NCI-H2196 treated with DMSO at 0.1 percent for 48 hours (cell line): ENCODE data around the gene WHRN.
A peak's percentile ranks its signal among the peaks of the same experiment; 100 is the strongest.

Source experiments
- DNase-seq: peaks from one replicate; lab custom pipeline; 2025; ENCODE audit not compliant: unreplicated experiment; lab: John Stamatoyannopoulos, UW

Gene WHRN

GRCh38 chr9:114425126-114425525 is 80.1 kb downstream of the WHRN start:
- no peak for DNase-seq

GRCh38 chr9:114424126-114424525 is 81.1 kb downstream of the WHRN start:
- DNase-seq, result no peak

- no peak for DNase-seq
Measured at GRCh38 chr9:114423181-114423580, 82.1 kb downstream of the WHRN start.

GRCh38 chr9:114421147-114421546 is 84.1 kb downstream of the WHRN start:
- DNase-seq, result no peak

DNA sequence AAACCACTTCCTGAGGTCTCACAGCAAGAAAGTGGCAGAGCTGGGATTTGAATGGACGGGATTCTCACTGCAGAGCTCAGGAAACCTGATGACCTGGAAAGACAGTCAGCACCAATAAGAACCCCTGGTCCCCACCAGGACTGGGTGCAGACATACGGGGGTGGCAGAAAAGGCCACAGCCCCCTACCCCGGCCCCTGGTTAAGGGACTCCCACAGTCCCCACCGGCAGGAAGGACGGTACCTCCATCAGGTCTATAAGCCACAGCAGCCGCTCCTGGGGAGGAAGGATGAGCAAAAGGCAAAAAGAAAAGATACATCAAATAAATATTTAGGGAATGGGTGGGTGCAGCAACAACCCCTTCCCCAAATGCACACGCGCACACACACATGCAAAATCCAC is 85.5 kb downstream of the WHRN start:
- no peak for DNase-seq

- DNase-seq, result no peak
Measured at GRCh38 chr9:114418053-114418452, 87.2 kb downstream of the WHRN start.

DNA sequence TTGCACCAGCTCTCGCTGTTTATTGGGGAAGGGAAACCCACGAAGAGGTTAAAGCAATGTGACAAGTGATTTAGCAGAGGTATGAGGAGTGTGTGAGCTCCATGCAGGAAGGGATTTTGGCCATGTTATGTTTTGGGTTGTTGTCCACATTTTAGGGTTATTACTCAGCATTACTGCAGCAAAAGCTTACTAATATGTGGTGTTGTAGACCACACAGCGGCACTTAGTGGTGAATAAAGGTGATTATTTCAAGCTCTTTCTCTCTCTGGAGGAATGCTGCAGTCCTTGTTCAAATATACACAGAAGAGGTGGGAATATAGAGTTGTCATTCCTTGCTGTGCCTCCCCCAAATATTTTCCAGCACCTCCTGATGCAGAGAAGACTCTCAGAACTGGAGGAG is 87.8 kb downstream of the WHRN start:
- DNase-seq, result no peak

- DNase-seq, result no peak
Measured at GRCh38 chr9:114416906-114417305, 88.4 kb downstream of the WHRN start.

GRCh38 chr9:114416290-114416689 is 89.0 kb downstream of the WHRN start:
- no peak for DNase-seq

- no peak for DNase-seq
Measured at GRCh38 chr9:114414346-114414745, 90.9 kb downstream of the WHRN start.

DNA sequence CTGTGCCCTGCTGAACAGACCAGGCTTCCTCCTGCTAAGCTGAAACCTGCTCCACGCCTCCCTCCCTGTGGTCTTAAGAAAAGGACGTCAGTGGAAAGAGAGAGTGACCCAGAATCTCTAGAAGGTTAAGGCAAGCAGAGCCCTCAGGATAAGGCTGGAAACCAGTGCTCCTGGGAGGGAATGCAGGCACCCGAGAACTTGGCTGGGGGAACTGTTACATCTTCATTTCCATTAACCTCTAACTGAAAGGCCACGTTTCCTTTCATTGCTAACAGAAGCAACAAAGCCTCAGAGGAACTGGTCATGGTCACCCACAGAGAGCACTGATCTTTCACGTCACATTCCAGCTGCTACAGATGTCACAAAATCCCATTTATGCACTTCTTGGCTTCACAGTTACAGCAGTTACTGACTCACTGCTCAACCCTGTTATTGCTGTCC is 91.4 kb downstream of the WHRN start:
- no peak for DNase-seq

DNA sequence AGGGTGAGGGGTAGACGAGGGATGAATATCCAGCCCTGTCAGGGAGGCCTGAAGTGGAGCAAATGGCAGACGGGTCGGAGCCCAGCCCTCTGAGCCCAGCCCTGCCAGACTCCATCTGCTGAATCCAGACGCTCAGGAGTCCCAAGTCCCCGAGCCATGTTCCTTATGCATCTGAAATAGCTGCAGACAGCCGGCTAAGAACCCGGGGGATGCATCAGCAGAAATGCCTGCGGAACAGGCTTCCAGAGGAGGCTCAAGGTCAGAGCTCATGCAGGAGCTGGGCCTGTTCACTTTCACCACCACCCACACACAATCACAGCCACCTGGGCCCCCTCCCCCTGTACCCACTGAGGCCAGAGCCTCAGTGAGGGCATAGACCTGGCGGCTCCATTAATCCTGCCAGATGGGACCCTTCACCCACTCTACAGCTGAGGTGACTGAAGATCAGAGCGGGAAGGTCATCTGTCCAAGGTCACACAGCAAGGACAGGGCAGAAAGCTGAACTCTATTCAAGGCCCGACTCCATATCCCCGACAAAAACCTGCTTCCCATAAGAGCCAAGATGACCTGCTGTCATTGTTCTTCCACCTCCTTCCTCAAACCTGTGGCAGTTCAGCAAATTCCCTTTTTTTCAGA is 93.1 kb downstream of the WHRN start:
- no peak for DNase-seq

DNA sequence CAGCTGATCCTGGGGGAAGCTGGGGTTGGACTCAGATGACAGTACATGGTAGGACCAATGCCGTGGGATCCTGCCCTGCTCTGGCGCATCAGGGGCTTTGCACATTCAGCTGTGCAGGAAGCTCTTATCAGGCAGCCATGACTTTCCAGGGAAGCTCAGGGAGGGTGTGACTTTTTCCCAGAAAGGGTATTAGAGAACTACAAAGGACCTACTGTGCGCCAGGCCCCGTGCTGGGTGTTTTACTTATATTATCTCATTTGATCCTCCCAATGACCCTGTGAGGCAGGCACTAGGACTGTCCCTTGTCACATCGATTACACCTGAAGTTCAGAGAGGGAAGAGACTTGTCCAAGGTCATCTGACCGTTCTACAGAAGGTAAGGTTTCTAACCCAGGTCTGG is 93.8 kb downstream of the WHRN start:
- no peak for DNase-seq

- no peak for DNase-seq
Measured at GRCh38 chr9:114410910-114411309, 94.4 kb downstream of the WHRN start.

DNA sequence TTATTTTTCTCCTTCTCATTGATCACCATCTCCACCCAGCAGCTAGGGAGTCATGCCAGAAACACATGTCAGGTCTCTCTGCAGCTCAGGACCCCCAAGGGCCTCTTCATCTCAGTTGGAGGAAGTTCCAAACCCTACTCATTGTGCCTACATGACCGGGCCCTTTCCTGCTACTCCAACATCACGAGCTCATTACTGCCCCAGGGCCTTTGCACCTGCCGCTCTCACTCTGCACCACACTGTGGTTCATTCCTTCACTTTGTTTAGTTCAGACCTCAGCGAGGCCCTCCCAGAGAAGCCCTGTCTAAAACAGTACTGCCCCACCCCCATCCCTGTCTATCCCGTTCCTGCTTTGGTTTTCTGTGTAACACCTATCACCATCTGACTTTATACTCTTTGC is 95.4 kb downstream of the WHRN start:
- no peak for DNase-seq

- DNase-seq, result no peak
Measured at GRCh38 chr9:114409103-114409780, 96.0 kb downstream of the WHRN start.

- no peak for DNase-seq
Measured at GRCh38 chr9:114408645-114409044, 96.6 kb downstream of the WHRN start.

DNA sequence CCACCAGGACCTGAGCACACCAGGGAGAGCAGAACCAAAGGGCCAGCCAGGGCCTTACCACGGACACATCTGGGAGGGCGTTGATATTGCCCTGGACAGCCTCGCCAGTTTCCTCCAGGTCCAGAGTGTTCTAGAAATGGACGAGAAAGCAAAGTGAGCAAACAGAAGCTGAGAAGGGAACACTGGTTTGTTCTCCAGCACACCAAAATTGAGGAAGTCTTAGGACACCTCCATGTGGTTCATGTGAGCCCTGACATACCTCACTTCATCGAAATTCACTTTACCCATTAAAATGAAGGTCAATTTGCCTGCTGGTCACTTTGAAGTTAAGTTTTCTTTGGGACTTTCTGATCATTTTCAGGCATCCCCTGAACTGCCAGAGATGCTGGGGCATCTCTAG is 97.4 kb downstream of the WHRN start:
- DNase-seq, result no peak

- no peak for DNase-seq
Measured at GRCh38 chr9:114406441-114406840, 98.8 kb downstream of the WHRN start.

GRCh38 chr9:114405294-114406034 is 99.8 kb downstream of the WHRN start:
- DNase-seq, result peak; percentile 36

GRCh38 chr9:114404531-114404930 is 100.7 kb downstream of the WHRN start:
- DNase-seq, result no peak

- DNase-seq, result no peak
Measured at GRCh38 chr9:114403153-114403756, 102.0 kb downstream of the WHRN start.
